ENCODE data around the gene HS2ST1. TPM values are rescaled to one million over a fixed set of nuclear protein-coding genes. Genes with fewer than 3 reads are reported as not detected.

HS2ST1 gene
- polyA plus RNA-seq, 1 donor (not counting 4 experiments of a cell fraction or from before 2014, with no cell fraction given) = 18.7 TPM

GRCh38 chr1:86942042-86942441 lies 27.6 kb downstream of the HS2ST1 start:
- Histone ChIP-seq H3K9me1 (ENCODE audit: control insufficient read depth, extremely low read depth, insufficient read depth, low read length) (no peaks in the 10 kb centered on the region), H3K27me3 (ENCODE audit: control insufficient read depth, extremely low read depth, insufficient read depth, low read length) (no peaks in the 10 kb centered on the region), H3K9ac (ENCODE audit: control insufficient read depth, extremely low read depth, insufficient read depth, low read length) (no peak overlapping the region), H3K36me3 (ENCODE audit: control insufficient read depth in 2 of 2, extremely low read depth in 1 of 2, insufficient read depth in 2 of 2, low read length in 2 of 2) (no peaks in the 10 kb centered on the region), H4K20me1 (ENCODE audit: control insufficient read depth, extremely low read depth, insufficient read depth, low read length) (no peaks in the 10 kb centered on the region), H3K27ac (ENCODE audit: control insufficient read depth, insufficient read depth, low read length) (no peak overlapping the region), H3K4me3 (ENCODE audit: control insufficient read depth in 2 of 3, extremely low read depth in 1 of 3, insufficient read depth in 2 of 3, low read depth in 1 of 3, low read length in 3 of 3) (no peak overlapping the region), H3K9me3 (ENCODE audit: control insufficient read depth, low read depth, low read length) (no peaks in the 10 kb centered on the region), H3K4me2 (ENCODE audit: control insufficient read depth, extremely low read depth, insufficient read depth, low read depth, low read length) (no peak overlapping the region), H2AFZ (ENCODE audit: control insufficient read depth, low read length) (no peak overlapping the region), H3K4me1 (ENCODE audit: control insufficient read depth, extremely low read depth, insufficient read depth, low read length) (no peaks in the 10 kb centered on the region), H3K79me2 (ENCODE audit: control insufficient read depth, insufficient read depth, low read length) (peaks cover 5% of the 10 kb centered on the region)
- dilution Hi-C loops (cut with MboI; ENCODE audit: extremely low pct_ligation_motif_present, low sequenced_read_pairs) = no loop called here
- FAIRE-seq (no peak), DNase-seq (ENCODE audit: low read depth, low spot score) (no peak)
- TF ChIP-seq EZH2 (IDR thresholded peaks at IDR 0.05; ENCODE audit: low read length) (no peak), CTCF (optimal IDR thresholded peaks at IDR 0.05 in 1 of 3, IDR thresholded peaks at IDR 0.05 in 1 of 3, conservative IDR thresholded peaks at IDR 0.05 in 1 of 3; ENCODE audit: extremely low read depth in 1 of 3, insufficient read depth in 2 of 3, low read length in 3 of 3) (no peak)

GRCh38 chr1:86942743-86943142 lies 28.3 kb downstream of the HS2ST1 start:
- no peaks in the 10 kb centered on the region for H3K4me1 ChIP-seq (ENCODE audit: control insufficient read depth, extremely low read depth, insufficient read depth, low read length)
- H3K36me3 ChIP-seq (ENCODE audit: control insufficient read depth in 2 of 2, extremely low read depth in 1 of 2, insufficient read depth in 2 of 2, low read length in 2 of 2) = no peaks in the 10 kb centered on the region
- dilution Hi-C loops (cut with MboI; ENCODE audit: extremely low pct_ligation_motif_present, low sequenced_read_pairs) = no loop called here
- H3K27ac ChIP-seq (ENCODE audit: control insufficient read depth, insufficient read depth, low read length) = no peak overlapping the region
- H3K9ac ChIP-seq (ENCODE audit: control insufficient read depth, extremely low read depth, insufficient read depth, low read length) = no peak overlapping the region
- H3K27me3 ChIP-seq (ENCODE audit: control insufficient read depth, extremely low read depth, insufficient read depth, low read length) = no peaks in the 10 kb centered on the region
- H4K20me1 ChIP-seq (ENCODE audit: control insufficient read depth, extremely low read depth, insufficient read depth, low read length) = no peaks in the 10 kb centered on the region
- TF ChIP-seq EZH2 (IDR thresholded peaks at IDR 0.05; ENCODE audit: low read length) (no peak), CTCF (optimal IDR thresholded peaks at IDR 0.05 in 1 of 3, IDR thresholded peaks at IDR 0.05 in 1 of 3, conservative IDR thresholded peaks at IDR 0.05 in 1 of 3; ENCODE audit: extremely low read depth in 1 of 3, insufficient read depth in 2 of 3, low read length in 3 of 3) (no peak)
- DNase-seq (ENCODE audit: low read depth, low spot score) (no peak), FAIRE-seq (no peak)
- H3K79me2 ChIP-seq (ENCODE audit: control insufficient read depth, insufficient read depth, low read length) = peaks cover 5% of the 10 kb centered on the region
- no peak overlapping the region for H2AFZ ChIP-seq (ENCODE audit: control insufficient read depth, low read length)
- no peak overlapping the region for H3K4me2 ChIP-seq (ENCODE audit: control insufficient read depth, extremely low read depth, insufficient read depth, low read depth, low read length)
- no peaks in the 10 kb centered on the region for H3K9me3 ChIP-seq (ENCODE audit: control insufficient read depth, low read depth, low read length)
- no peak overlapping the region for H3K4me3 ChIP-seq (ENCODE audit: control insufficient read depth in 2 of 3, extremely low read depth in 1 of 3, insufficient read depth in 2 of 3, low read depth in 1 of 3, low read length in 3 of 3)
- no peaks in the 10 kb centered on the region for H3K9me1 ChIP-seq (ENCODE audit: control insufficient read depth, extremely low read depth, insufficient read depth, low read length)

All from keratinocyte (primary cell).